Hypothalamus (tissue), 51 donors: ENCODE measurements around the gene ZNF613.

Experiments
- DNase-seq, 51 donors: peaks; one replicate each; lab custom pipeline; 2025; lab: John Stamatoyannopoulos, UW

The ZNF613 gene

GRCh38 chr19:51994048-51994644 is 66.9 kb downstream of the ZNF613 start:
- no peak for DNase-seq
